NB4 (cell line): ENCODE results near the gene EPB41L4A.

Source experiments
- CTCF ChIP-seq: IDR thresholded peaks from one replicate; pipeline ENCODE4 v1.5.1; 2012; ENCODE audit warnings: low read depth, low read length
- MYC ChIP-seq: IDR thresholded peaks from 2 replicates; pipeline ENCODE4 v1.6.1; 2011; ENCODE audit warnings: low read depth, low read length

DNA sequence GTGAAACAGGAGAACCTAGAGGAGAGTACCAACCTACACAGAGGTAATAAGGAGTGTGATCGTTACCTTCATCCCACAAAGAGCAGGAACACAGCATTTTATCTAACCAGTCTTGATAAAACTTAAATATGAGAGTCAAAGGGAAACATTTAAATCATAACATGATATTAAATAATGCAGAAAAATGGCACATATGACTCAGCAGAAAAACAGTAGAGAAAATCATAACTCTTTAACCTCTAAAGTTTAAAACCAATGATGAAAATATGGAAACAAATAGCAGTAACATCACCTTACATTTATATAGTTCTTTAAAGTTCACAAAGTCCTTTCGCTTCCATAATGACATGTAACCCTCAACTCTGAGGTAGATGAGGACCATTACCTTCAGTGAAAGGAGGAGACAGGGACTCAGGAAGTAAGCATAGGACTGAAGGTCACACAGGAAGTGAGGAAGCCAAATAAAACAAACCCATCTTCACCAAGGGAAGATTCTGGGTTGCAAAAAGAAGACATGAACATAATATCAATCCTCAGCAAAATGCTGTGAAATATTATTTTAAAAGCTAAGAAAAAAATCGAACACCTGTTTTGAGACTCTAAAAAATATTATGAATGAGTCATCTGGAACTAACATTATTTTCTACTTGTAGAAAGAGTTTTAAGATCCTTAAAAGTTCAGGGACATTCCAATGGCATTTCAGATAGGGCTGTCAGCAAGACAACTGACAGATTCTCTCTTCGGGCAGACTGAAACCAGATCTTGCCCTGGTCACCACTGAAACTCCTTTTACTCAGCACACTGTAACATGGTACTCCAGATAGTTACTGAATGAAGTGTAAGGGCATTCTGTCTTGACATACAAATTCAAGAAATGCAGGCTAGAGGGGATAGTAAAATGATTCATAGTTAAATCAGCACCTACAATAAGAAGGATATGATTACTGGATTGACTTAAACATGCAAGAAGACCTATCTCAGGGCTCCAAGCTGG is 148.5 kb downstream of the EPB41L4A start:
- no peak for TF ChIP-seq MYC
- TF ChIP-seq CTCF, result no peak
